HG03175 (cell line): ENCODE measurements around the gene ZIK1.
A peak's percentile ranks its signal among the peaks of the same experiment; 100 is the strongest.

Source experiments
- ATAC-seq: cut with Tn5 transposase; IDR thresholded peaks from one replicate; pipeline ENCODE4 v1.9.1; 2021; ENCODE audit warnings: mild to moderate bottlenecking, moderate library complexity; ENCODE audit not compliant: unreplicated experiment

The ZIK1 gene

DNA sequence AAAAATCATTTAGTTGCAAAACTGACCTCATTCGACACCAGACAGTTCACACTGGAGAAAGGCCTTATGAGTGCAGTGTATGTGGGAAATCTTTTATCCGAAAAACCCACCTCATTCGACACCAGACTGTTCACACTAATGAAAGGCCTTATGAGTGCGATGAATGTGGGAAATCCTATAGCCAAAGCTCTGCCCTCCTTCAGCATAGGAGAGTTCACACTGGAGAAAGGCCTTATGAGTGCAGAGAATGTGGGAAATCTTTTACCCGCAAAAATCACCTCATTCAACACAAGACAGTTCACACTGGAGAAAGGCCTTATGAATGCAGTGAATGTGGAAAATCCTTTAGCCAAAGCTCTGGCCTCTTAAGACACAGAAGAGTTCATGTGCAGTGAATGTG, 23.0 kb downstream of the ZIK1 start:
- ATAC-seq, result no peak

DNA sequence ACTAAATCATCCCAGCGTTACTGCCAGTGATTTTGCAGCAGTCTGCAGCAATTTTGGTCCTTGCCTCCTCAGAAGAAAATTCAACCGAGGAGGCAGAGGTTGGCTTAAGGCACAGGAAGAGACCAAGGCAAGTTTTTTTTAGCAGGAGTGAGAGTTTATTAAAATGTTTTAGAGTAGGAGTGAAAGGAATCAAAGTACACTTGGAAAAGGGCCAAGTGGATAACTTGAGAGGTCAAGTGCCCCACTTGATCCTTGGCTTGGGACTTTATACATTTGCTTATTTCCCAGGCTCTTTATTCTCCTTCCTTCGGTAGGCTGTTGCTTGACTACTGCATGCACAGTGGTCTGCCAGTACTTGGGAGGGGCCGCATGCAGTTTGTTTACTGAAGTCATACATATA, 27.2 kb downstream of the ZIK1 start:
- ATAC-seq, result no peak

DNA sequence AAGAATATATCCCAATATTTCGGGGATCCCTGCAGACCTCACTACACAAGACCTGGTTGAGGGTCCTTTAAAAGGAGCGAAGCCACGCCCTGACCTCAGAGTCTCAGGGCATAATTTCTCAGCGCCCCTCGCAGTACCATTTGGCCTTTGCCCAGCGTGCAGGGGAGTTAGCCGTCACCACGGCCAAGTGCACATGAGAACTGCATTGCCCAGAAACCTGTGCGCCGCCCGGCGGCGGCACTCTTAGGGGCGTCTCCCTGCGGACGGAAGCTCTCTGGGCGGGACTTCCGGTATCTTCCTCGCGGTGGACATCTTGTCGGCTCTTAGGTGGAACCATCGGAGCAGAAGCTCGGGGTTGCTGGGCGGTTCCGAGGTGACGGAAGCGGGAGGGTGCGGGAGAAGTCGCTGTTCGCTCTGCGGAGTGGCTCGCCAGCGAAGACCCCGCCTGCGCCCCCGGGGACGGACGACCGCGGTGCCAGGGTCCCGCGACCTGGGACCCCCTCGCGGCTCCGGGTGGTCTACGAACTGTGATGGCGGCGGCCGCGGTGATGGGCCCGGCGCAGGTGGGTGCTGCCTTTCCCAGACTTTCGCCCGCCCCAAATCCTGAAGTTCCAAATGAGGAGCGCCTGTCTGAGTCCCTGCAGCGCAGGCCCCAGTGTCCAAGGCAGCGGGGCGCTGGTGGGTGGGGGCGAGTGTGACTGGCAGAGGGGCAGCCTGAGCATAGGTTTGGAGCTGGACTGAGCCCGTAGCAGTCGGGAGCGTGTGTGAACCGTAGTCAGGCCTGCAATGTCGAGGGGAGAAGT, 30.2 kb downstream of the ZIK1 start, which contains the start of gene ZNF134:
Gene ZNF134 (plus strand): TSS at position 302 of the 803 bp plus-strand sequence. CDS start 5,227 bp downstream, outside the sequence.
- ATAC-seq, result peak; percentile 97

DNA sequence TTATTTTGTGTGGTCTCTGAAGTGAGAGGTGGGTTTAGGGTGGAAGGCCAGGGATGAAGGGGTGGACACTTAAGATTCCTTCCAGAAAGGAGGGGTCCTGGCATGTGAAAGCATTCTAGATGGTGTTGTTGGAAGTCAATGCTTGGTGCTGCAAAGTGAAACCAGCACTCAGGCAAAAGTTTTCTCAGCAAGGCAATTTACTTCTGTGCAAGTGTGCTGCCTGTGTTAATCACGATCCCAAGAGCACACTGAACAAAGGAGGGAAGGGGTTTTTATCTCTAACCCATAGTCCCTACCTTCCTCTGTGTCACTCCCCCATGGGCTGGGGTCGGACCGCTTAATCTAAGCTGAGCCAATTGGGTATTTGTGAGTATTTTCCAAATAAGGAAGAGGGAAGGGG, 31.4 kb downstream of the ZIK1 start:
- ATAC-seq, result no peak

DNA sequence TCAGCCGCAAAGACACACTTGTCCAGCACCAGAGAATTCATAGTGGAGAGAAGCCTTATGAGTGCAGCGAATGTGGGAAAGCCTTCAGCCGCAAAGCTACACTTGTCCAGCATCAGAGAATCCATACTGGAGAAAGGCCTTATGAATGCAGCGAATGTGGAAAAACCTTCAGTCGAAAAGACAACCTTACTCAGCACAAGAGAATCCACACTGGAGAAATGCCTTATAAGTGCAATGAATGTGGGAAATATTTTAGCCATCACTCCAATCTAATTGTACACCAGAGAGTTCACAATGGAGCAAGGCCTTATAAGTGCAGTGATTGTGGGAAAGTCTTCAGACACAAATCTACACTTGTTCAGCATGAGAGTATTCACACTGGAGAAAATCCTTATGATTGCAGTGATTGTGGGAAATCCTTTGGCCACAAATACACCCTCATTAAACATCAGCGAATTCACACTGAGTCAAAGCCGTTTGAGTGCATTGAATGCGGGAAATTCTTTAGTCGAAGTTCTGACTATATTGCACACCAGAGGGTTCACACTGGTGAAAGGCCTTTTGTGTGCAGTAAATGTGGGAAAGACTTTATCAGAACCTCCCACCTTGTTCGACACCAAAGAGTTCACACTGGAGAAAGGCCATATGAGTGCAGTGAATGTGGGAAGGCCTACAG, 36.9 kb downstream of the ZIK1 start:
- no peak for ATAC-seq

DNA sequence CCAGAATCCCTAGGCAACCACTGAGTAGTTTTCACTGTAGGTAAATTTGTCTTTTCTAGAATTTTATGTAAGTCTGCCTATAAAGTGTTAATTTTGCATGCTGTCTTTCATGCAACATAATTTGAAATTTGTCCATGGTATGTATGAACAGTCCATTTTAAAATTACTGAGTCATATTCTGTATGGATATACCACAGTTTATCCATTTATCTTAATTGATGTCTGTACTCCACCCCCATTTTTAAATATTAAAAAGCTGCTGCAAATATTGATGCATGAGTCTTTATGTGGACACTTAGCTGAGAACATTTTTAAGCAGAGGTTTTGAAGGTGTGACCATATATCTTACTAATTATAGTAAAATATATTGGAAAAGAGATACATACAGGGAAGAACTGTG, 39.1 kb downstream of the ZIK1 start:
- no peak for ATAC-seq

DNA sequence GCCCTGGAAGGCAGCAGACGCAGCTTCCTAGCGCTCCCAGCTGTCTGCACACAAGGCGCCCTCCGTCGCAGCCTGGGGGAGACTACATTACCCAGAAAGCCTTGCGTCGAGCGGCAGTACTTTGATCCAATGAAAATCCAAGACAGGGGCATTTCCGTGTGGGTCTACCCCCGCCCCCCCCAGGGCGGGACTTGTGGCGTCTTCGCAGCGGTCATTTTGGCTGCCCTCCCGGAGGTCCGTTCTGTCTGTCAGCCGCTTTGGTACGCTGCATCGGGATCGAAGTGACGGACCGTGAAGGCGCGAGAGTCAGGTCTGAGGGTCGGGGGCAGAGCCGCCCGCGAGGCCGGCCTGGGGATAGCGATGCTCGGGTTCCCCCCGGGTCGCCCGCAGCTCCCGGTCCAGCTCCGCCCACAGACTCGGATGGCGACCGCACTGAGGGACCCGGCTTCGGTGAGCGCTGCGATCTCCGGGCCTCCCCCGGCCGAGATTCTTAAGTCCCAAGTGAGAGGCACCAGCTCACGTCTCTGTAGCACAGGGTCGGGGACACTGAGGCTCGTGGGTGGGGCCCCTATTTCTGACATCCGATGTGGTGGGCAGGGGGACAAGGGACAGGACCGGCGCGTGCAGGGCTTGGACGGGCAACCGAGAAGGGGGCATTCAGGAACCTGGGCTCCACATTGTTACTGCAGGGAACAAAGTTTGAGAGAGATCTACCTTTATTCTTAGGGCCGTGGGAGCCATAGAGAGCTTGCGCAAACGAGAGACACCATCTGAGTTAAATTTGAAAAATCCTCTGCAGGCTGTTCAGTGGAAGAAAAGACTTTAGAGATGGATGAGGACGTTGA, 49.3 kb downstream of the ZIK1 start, which contains the start of gene ZNF211:
Gene ZNF211 (plus strand): TSS at position 182 of the 845 bp plus-strand sequence. CDS start 179 bp downstream, at position 361.
- ATAC-seq, result peak; percentile 96

DNA sequence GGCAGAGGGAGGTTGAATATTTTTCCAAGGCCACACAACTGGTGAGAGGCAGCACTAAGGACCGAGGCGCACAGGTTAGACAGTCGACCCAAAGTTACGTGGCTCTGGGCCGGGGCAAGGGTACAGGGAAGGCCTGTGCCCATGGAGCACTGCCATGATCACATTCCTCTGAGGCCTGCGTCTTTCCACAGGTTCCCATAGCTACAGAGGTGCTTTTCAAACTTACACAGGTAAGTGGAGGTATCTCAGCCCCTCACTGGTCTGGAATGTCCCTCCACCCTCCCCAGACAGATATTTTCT, 49.8 kb downstream of the ZIK1 start:
- no peak for ATAC-seq

DNA sequence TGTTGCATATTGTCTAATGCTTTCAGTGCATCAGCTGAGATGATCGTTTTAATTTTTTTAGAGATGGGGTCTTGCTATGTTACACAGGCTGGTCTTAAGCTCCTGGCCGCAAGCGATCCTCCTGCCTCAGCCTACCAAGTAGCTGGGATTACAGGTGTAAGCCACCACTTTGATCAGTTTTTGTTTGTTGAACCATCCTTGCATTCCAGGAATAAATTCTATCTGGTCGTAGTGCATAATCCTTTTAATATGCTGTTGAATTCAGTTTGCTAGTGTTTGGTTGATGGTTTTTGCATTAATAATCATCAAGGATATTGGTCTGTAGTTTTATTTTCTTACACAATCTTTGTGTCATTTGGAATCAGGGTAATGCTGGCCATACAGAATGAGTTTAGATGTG, 53.4 kb downstream of the ZIK1 start:
- ATAC-seq, result no peak

DNA sequence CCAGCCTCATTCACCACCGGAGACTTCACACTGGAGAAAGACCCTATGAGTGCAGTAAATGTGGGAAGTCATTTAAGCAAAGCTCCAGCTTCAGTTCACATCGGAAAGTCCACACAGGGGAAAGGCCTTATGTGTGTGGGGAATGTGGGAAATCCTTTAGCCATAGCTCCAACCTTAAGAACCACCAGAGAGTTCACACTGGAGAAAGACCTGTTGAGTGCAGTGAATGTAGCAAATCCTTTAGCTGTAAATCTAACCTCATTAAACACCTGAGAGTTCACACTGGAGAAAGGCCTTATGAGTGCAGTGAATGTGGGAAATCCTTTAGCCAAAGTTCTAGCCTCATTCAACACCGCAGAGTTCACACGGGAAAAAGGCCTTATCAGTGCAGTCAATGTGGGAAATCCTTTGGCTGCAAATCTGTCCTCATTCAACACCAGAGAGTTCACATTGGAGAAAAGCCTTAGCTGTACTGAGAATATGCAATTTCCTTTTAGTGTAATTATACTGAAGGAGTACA, 57.8 kb downstream of the ZIK1 start:
- ATAC-seq, result no peak

DNA sequence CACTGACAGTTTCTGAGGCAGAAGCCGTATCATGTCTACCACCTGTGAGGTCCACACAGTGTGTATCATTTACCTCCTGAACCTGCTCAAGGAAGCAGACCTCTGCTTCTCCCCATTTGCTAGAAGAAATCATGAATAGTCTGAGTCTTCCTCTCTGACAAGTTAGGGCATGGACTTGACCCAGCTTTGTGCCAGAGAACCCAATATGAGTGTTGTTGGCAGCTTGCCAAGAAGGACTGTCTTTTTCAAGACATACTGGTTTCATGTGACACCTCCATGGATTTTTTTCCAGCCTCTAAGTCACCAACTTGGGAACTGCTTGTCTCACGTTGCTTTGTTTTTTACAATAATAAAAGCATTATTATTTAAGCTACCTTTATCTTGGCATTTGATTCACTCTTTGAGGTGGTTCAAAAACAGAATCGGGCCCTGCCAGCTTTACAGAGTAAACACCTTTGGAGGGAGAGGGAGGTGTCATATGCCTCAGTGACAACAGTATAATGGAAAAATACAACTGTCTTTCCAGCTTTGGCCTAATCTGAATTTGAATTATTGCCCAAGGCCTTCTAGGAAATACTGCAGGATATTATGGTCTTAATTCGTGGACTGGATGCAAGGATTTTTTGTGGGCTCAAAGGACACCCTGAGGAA, 58.6 kb downstream of the ZIK1 start:
- ATAC-seq, result no peak
